HG03103 (cell line): Measurements from ENCODE around the gene TRIM54.
"Not testable (repeated sequence)": the region's sequence is repeated elsewhere in the genome, so short reads cannot be mapped to it uniquely, and the experiment has no call there.

ENCODE experiments used
- ATAC-seq: cut with Tn5 transposase; IDR thresholded peaks from one replicate; pipeline ENCODE4 v1.9.1; 2021; ENCODE audit warnings: low read depth; ENCODE audit not compliant: unreplicated experiment

The TRIM54 gene

DNA sequence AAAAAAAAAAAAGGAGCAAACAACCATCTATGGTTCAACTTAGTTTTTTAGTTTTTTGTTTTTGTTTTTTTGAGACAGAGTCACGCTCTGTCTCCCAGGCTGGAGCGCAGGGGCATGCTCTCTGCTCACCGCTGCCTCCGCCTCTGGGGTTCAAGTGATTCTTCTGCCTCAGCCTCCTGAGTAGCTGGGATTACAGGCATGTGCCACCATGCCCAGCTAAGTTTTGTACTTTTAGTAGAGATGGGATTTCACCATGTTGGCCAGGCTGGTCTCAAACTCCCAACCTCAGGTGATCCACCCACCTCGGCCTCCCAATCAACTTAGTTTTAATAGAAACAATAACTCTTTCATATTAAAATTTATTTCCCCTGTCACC lies 71.1 kb downstream of the TRIM54 start:
- ATAC-seq = not testable (repeated sequence)

DNA sequence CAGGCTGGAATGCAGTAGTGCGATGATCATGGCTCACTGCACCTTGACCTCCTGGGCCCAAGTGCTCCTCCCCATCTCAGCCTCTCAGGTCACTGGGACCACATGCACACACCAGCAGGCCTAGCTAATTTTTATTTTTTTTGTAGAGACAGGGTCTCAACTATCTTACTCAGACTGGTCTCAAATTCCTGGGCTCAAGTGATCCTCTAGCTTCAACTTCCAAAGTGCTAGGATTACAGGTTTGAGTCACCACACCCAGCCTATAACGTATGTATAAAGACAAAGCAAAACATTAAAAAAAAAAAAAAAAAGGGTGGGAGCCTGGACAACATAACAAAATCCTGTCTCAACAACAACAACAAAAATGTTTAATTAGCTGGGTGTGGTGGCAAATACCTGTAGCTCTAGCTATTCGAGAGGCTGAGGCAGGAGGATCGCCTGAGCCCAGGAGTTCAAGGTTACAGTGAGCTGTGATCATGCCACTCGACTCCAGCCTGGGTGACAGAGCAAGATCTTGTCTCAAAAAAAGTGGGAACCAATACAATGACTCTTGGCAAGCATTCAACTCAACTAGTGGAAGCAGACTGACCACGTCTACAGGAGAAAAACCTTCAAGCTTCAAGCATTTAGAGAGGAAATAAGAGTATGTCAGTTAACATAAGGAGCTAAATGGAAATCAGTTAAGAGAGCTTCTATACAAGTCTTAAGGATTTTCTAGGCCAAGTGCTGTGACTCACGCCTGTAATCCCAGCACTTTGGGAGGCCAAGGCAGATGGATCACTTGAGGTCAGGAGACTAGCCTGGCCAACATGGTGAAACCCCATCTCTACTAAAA lies 71.8 kb downstream of the TRIM54 start:
- no peak for ATAC-seq

DNA sequence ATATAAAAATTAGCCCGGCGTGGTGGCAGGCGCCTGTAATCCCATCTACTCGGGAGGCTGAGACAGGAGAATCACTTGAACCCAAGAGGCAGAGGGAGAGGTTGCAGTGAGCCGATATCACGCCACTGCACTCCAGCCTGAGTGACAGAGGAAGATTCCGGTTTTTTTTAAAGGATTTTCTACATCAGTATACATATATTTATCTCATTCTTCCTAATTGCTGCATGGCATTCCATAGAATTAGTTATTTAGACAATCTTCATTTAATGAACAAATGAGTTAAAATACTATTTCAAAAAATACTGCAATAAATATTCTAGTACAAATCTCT lies 72.3 kb downstream of the TRIM54 start:
- no peak for ATAC-seq

DNA sequence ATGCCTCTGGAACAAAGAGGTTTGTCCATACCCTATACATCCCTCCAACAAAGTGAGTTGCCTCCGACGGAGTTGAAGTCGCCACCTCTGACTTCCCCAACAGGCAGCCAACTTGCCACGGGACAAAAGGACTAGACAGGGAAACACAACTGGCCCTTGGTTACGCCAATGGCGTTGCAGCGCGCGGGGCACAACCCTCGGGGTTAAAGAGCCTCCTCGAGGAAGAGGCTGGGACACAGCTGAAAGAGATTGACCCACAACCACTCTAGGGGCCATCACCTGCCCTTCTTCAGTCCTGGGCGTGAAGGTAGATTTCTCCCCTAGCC lies 73.8 kb downstream of the TRIM54 start:
- ATAC-seq = peak; percentile 24

DNA sequence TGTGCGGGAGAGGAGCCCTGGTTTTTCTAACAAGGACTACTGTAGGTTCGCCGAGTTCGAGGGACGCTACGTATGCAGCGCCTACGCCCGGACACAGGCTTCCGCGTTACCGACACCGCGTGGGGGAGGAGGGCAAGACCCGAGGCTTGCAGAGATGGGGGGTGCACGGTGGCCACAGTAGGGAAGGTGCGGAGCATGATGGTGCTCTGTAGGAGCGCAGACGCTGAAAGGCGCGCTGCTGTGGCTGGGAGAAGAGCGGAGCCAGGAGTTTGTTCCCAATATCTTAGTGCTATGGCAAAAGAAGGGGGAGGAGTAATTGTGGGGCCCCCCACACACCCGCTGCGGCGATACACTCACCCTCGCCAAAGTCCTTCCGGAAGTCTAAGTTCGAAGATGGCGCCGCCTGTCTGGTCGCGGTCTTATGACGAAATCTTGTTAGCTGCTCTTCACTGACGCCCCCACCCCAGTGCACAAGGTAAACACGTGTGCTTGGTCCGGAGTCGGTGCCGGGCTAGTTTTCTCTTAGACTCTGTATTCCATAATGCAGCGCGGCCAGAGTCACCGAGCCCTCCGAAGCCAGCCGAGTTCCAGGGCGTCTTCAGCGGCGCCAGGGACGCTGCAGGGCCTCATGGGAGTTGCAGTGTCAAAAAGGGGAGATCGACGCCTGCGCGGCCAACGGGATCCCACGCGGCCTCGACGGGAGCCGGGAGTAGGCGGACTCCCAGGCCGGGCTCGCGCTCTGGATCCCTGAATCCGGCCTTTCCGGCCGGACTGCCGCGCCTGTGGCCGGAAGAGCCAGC lies 74.4 kb downstream of the TRIM54 start, which contains the start of gene GTF3C2:
GTF3C2 (minus strand) TSS at position 383 of the 800 bp plus-strand sequence. CDS start 13,210 bp downstream, outside the sequence.
- peak; percentile 77 for ATAC-seq
